ENCODE measurements around the gene GPX3.

GRCh38 chr5:151037561-151038411, 17.4 kb downstream of the GPX3 start:
- no peak for TF ChIP-seq EZH2 (optimal IDR thresholded peaks at IDR 0.05; ENCODE audit: low read depth, low read length)
- no peak for TF ChIP-seq CTCF (IDR thresholded peaks at IDR 0.05; ENCODE audit: low read length)
- no peak for TF ChIP-seq EZH2phosphoT487 (IDR thresholded peaks at IDR 0.05; ENCODE audit: low read length)
